GM10266 (cell line): Measurements from ENCODE around the gene SHROOM3.

Experiments
- DNase-seq: peaks from one replicate; pipeline ENCODE4 v3.0.0; 2012; ENCODE audit errors: extremely low spot score
- TF ChIP-seq, protein P1 (sequence below): IDR thresholded peaks from 2 replicates; pipeline ENCODE4 v1.5.1; 2012; ENCODE audit warnings: mild to moderate bottlenecking, low read depth; ENCODE audit not compliant: control insufficient read depth, insufficient read depth; ENCODE audit errors: missing control alignments

SHROOM3 gene

DNA sequence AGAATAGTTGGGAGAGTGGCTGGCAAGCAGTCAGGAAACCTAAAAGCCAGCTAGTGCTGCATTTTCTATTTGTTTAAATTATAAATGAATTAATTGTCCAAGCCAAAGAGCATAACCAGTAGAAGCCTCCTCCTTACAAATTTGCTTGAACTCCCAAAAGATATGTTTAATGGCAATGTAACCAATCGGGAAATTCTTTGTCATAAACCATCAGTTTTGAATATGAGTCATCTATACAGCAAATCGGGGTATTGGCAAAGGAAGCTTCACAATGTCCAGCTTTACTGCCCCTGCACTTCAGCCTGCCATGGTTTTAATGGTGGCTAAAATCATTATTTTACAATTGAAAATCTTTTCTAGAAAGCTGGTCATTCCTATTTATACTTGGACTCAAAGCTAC is 216.6 kb downstream of the SHROOM3 start:
- DNase-seq = no peak
- TF ChIP-seq, protein P1, sequence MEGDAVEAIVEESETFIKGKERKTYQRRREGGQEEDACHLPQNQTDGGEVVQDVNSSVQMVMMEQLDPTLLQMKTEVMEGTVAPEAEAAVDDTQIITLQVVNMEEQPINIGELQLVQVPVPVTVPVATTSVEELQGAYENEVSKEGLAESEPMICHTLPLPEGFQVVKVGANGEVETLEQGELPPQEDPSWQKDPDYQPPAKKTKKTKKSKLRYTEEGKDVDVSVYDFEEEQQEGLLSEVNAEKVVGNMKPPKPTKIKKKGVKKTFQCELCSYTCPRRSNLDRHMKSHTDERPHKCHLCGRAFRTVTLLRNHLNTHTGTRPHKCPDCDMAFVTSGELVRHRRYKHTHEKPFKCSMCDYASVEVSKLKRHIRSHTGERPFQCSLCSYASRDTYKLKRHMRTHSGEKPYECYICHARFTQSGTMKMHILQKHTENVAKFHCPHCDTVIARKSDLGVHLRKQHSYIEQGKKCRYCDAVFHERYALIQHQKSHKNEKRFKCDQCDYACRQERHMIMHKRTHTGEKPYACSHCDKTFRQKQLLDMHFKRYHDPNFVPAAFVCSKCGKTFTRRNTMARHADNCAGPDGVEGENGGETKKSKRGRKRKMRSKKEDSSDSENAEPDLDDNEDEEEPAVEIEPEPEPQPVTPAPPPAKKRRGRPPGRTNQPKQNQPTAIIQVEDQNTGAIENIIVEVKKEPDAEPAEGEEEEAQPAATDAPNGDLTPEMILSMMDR = no peak

DNA sequence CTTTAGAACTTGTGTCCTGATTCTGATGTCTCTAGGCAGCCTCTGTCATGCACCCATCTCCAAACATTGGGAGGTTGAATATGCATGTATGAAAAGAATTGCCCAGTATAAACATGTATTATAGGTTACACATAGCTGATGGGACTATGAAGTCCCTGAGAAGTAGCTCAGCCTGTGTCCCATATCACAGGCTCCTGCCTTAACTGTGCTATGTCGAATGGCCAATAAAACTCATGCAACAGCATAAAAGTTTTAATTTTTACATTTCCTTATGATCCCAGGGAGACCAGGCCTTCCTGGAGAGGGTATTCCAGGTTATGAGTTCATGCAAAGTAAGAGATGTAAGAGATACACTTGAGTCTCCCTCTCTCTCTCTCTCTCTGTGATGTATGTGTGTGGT is 217.4 kb downstream of the SHROOM3 start:
- no peak for DNase-seq
- TF ChIP-seq, protein P1 = no peak

GRCh38 chr4:76654084-76654483 is 219.1 kb downstream of the SHROOM3 start:
- TF ChIP-seq, protein P1 = no peak
- no peak for DNase-seq

DNA sequence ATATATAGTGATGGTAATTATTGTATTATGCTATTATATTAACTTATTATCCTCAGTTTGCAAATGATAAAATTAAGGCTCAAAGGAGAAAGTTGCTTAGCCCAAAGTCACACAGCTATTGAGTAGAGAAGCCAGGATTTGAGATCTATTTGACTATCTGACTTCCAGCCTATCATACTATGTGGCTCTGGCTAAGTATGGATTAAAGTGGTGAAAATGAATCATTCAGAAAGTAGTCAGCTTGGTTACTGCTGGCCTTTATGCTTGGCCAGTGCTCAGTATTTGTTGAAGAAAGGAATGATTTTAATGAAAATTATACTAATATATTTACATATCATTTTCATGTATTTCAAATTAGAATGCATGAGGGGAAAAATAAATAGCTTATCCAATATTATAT is 219.8 kb downstream of the SHROOM3 start:
- DNase-seq = no peak
- TF ChIP-seq, protein P1 = no peak

DNA sequence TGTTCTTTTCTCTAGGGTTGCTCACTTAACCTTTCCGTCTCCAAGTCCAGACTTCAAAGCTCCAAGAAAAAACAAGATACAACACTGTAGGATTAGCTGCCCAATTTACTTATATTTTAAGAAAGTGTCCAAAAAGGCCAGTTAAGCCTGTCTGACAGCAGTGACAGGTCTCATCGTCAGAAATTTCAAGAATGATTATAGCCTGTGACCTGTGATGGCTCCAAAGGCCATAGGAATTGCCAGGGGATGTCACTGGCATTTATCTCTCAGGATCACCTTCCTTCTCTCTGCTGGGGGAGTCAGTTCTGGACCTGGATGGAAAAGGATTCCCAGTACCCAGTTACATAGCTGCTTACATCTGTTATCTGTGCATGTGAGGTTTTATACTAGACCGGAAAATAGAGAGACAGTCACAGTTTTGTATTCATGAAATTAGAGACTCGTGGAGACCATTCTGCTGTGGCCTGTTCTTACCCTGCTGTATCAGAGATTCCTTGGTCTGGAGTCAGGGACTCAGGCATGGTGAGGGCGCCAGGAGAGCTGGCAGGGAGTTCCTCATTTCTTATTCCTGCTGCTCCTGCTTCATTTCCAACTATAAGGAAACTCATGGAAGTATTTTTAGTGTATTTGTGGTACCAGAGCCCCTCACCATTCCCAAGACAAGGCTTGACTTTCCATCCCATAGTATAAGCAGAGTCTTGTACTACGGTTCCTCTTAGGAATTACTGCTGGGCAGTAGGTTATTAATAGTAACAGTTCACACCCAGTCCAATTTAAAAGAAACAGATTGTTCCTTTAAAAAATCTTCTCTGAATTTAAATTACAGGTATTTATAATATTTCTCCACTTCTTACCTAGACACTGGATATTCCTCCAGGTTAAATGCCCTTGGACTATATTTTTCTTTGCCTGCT is 220.8 kb downstream of the SHROOM3 start:
- DNase-seq = no peak
- TF ChIP-seq, protein P1 = no peak

DNA sequence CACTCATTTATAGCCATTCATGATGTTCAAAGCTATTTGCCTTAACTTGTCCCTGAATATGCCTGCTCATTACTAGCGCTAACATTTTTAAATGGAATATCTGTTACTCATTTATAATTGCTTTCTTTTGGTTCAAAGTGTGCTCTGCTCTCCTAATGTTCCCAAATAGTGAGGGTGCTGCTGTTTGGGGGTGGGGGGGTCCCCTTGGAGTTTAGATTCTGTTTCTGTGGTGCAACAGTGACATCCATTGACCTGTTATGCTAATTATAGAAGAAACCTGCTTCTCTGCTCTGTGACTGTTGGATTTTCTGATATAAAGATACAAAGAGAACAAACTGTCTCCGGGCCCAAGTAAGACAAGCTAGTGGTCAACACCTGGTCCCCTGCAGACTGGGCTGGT is 222.4 kb downstream of the SHROOM3 start:
- no peak for DNase-seq
- TF ChIP-seq, protein P1 = peak; percentile 5
